Transverse colon (tissue), 4 donors: ENCODE data around the gene PPP2R2C.

Experiments used
- EP300 ChIP-seq: sonication (generic); formaldehyde crosslinking; IDR thresholded peaks from one replicate; pipeline ENCODE4 v1.6.1; 2017; ENCODE audit warnings: antibody characterized with exemption, low read depth
- POLR2A ChIP-seq: fragments of 450-650 bp; IDR thresholded peaks from one replicate; pipeline ENCODE4 v1.6.1; 2016; ENCODE audit warnings: antibody characterized with exemption, mild to moderate bottlenecking, moderate library complexity
- POLR2AphosphoS5 ChIP-seq, 3 donors: sonication (generic); formaldehyde crosslinking; IDR thresholded peaks; one replicate each; pipeline ENCODE4 v1.6.1; 2016; ENCODE audit warnings: antibody characterized with exemption in 3 of 3
- TF ChIP-seq, protein P1 (sequence below), 5 experiments: fragments of 200-600 bp in 3 of 5; fragments of 450-650 bp in 2 of 5; sonication (generic) in 3 of 5; IDR thresholded peaks; 1 replicate in 2 of 5; 2 replicates in 3 of 5; pipeline ENCODE4 v1.5.1; 2016 to 2017; ENCODE audit warnings: antibody characterized with exemption in 5 of 5, inconsistent platforms in 3 of 5, mild to moderate bottlenecking in 2 of 5, moderate library complexity in 1 of 5

DNA sequence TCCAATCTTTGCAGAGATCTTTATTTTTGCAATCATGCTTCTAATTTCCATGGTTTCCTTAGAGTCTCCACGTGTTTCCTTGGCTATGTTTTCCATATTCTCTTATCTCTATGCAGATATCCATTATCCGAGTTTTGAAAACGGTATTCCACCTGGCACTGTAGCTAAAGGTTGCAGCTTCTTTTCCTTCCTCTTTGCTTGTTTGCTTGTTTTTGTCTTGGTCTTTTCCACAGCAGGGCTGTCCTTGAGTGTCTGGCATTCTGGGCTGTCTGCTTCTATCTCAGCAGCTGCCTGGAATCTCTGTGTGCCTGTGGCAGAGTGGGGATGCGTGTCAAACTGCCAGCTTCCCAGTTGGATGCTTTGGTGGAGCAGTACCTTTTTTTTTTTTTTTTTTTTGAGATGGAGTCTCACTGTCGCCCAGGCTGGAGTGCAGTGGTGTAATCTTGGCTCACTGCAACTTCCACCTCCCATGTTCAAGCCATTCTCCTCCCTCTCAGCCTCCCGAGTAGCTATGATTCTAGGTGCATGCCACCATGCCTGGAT, 155.9 kb downstream of the PPP2R2C start:
- TF ChIP-seq, protein P1, sequence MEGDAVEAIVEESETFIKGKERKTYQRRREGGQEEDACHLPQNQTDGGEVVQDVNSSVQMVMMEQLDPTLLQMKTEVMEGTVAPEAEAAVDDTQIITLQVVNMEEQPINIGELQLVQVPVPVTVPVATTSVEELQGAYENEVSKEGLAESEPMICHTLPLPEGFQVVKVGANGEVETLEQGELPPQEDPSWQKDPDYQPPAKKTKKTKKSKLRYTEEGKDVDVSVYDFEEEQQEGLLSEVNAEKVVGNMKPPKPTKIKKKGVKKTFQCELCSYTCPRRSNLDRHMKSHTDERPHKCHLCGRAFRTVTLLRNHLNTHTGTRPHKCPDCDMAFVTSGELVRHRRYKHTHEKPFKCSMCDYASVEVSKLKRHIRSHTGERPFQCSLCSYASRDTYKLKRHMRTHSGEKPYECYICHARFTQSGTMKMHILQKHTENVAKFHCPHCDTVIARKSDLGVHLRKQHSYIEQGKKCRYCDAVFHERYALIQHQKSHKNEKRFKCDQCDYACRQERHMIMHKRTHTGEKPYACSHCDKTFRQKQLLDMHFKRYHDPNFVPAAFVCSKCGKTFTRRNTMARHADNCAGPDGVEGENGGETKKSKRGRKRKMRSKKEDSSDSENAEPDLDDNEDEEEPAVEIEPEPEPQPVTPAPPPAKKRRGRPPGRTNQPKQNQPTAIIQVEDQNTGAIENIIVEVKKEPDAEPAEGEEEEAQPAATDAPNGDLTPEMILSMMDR (IDR thresholded peaks at IDR 0.05) = no peak
- no peak for TF ChIP-seq POLR2A
- no peak for TF ChIP-seq EP300
- no peak for TF ChIP-seq POLR2AphosphoS5 (IDR thresholded peaks at IDR 0.05)
